H9 (cell line): ENCODE results near the gene SAP30L. TPM values are rescaled to one million over a fixed set of nuclear protein-coding genes. Genes with fewer than 3 reads are reported as not detected.

ENCODE experiments used
- DNase-seq: peaks from one replicate; pipeline ENCODE4 v3.0.0-alpha.2; 2017
- H2AFZ ChIP-seq: one replicate; pipeline ENCODE4 v1.6.1; 2013; ENCODE audit warnings: mild to moderate bottlenecking, low read length, control low read depth, moderate library complexity
- H2AK5ac ChIP-seq: 2 replicates; pipeline ENCODE4 v1.6.1; 2013; ENCODE audit warnings: low read length, control low read depth, mixed read lengths; ENCODE audit not compliant: insufficient read length
- H2BK120ac ChIP-seq: one replicate; pipeline ENCODE4 v1.6.1; 2013; ENCODE audit warnings: low read depth, mild to moderate bottlenecking, low read length, control low read depth, inconsistent platforms; ENCODE audit not compliant: poor library complexity, severe bottlenecking
- H2BK12ac ChIP-seq: 2 replicates; pipeline ENCODE4 v1.6.1; 2013; ENCODE audit warnings: low read length, control low read depth, mixed read lengths, low read depth; ENCODE audit not compliant: insufficient read length
- H2BK15ac ChIP-seq: 2 replicates; pipeline ENCODE4 v1.6.1; 2013; ENCODE audit warnings: low read depth, low read length, control low read depth
- H2BK20ac ChIP-seq: one replicate; pipeline ENCODE4 v1.6.1; 2013; ENCODE audit warnings: low read depth, mild to moderate bottlenecking, low read length, control low read depth, inconsistent platforms; ENCODE audit not compliant: poor library complexity, severe bottlenecking
- H2BK5ac ChIP-seq: 2 replicates; pipeline ENCODE4 v1.6.1; 2013; ENCODE audit warnings: low read length, control low read depth, mixed read lengths; ENCODE audit not compliant: insufficient read length
- H3K14ac ChIP-seq: 2 replicates; pipeline ENCODE4 v1.6.1; 2013; ENCODE audit warnings: low read length, control low read depth; ENCODE audit not compliant: insufficient read depth
- H3K18ac ChIP-seq: 2 replicates; pipeline ENCODE4 v1.6.1; 2013; ENCODE audit warnings: low read depth, mild to moderate bottlenecking, mixed read lengths, low read length, control low read depth; ENCODE audit not compliant: insufficient read length
- H3K23ac ChIP-seq: 2 replicates; pipeline ENCODE4 v1.6.1; 2013; ENCODE audit warnings: low read length, control low read depth, mixed read lengths, low read depth; ENCODE audit not compliant: insufficient read length
- H3K23me2 ChIP-seq: 2 replicates; pipeline ENCODE4 v1.6.1; 2013; ENCODE audit warnings: low read depth, mild to moderate bottlenecking, mixed read lengths, low read length, control low read depth; ENCODE audit not compliant: insufficient read length, poor library complexity, severe bottlenecking
- H3K27ac ChIP-seq: 2 replicates; pipeline ENCODE4 v1.5.1; 2013; ENCODE audit warnings: low read length, control low read depth, mixed read lengths, low read depth; ENCODE audit not compliant: insufficient read length
- H3K27me3 ChIP-seq: 2 replicates; pipeline ENCODE4 v1.6.1; 2013; ENCODE audit warnings: low read length, control low read depth, inconsistent platforms; ENCODE audit not compliant: insufficient read depth
- H3K4ac ChIP-seq: 2 replicates; pipeline ENCODE4 v1.6.1; 2013; ENCODE audit warnings: low read depth, mild to moderate bottlenecking, control low read depth, inconsistent platforms, low read length, moderate library complexity
- H3K4me1 ChIP-seq: 2 replicates; pipeline ENCODE4 v1.6.1; 2013; ENCODE audit warnings: low read length, control low read depth, inconsistent platforms; ENCODE audit not compliant: insufficient read depth
- H3K4me2 ChIP-seq: 2 replicates; pipeline ENCODE4 v1.6.1; 2013; ENCODE audit warnings: low read length, control low read depth, mixed read lengths; ENCODE audit not compliant: insufficient read length, insufficient read depth
- H3K56ac ChIP-seq: 2 replicates; pipeline ENCODE4 v1.6.1; 2013; ENCODE audit warnings: low read depth, mild to moderate bottlenecking, mixed read lengths, low read length, control low read depth; ENCODE audit not compliant: insufficient read length
- H3K79me1 ChIP-seq: 2 replicates; pipeline ENCODE4 v1.6.1; 2013; ENCODE audit warnings: low read depth, mild to moderate bottlenecking, moderate library complexity, low read length, control low read depth, inconsistent platforms; ENCODE audit not compliant: insufficient read depth, poor library complexity, severe bottlenecking
- H3K79me2 ChIP-seq: 2 replicates; pipeline ENCODE4 v1.6.1; 2013; ENCODE audit warnings: low read length, control low read depth, inconsistent platforms; ENCODE audit not compliant: insufficient read depth
- H3K9ac ChIP-seq: 2 replicates; pipeline ENCODE4 v1.6.1; 2013; ENCODE audit warnings: low read length, control low read depth, mixed read lengths; ENCODE audit not compliant: insufficient read length; ENCODE audit errors: extremely low read depth
- H3K9me3 ChIP-seq: one replicate; pipeline ENCODE4 v1.6.1; 2013; ENCODE audit warnings: low read depth, low read length, inconsistent platforms; ENCODE audit not compliant: control insufficient read depth
- H3T11ph ChIP-seq: one replicate; pipeline ENCODE4 v1.6.1; 2013; ENCODE audit warnings: mild to moderate bottlenecking, low read length, control low read depth, inconsistent platforms
- H4K20me1 ChIP-seq: one replicate; pipeline ENCODE4 v1.6.1; 2013; ENCODE audit not compliant: control insufficient read depth, insufficient read length, insufficient read depth
- H4K5ac ChIP-seq: 2 replicates; pipeline ENCODE4 v1.6.1; 2013; ENCODE audit warnings: low read depth, mild to moderate bottlenecking, mixed read lengths, low read length, control low read depth; ENCODE audit not compliant: insufficient read length
- H4K8ac ChIP-seq: replicated peaks from 2 replicates; pipeline ENCODE4 v1.6.1; 2013; ENCODE audit warnings: low read length, control low read depth, mixed read lengths, low read depth; ENCODE audit not compliant: insufficient read length
- H4K91ac ChIP-seq: 2 replicates; pipeline ENCODE4 v1.6.1; 2013; ENCODE audit warnings: low read depth, mild to moderate bottlenecking, moderate library complexity, mixed read lengths, low read length, control low read depth; ENCODE audit not compliant: insufficient read length
- H3K27ac Mint-ChIP-seq, 3 experiments: 2 replicates in 2 of 3; 3 replicates in 1 of 3; pipeline ENCODE4 v1.8.0; 2020 to 2021; ENCODE audit warnings: mixed read lengths in 3 of 3, mild to moderate bottlenecking in 1 of 3, moderate library complexity in 1 of 3
- H3K27me3 Mint-ChIP-seq: 2 replicates; pipeline ENCODE4 v1.8.0; 2021; ENCODE audit warnings: low read depth, mild to moderate bottlenecking, moderate library complexity, mixed read lengths
- H3K36me3 Mint-ChIP-seq, 3 experiments: 2 replicates in 2 of 3; 3 replicates in 1 of 3; pipeline ENCODE4 v1.8.0; 2020 to 2021; ENCODE audit warnings: low read depth in 3 of 3, mixed read lengths in 3 of 3; ENCODE audit not compliant: insufficient read depth in 1 of 3
- H3K4me1 Mint-ChIP-seq, 2 experiments: 2 replicates each; pipeline ENCODE4 v1.8.0; 2020; ENCODE audit warnings: mixed read lengths in 2 of 2
- H3K4me3 Mint-ChIP-seq, 2 experiments: 2 replicates in 1 of 2; 3 replicates in 1 of 2; pipeline ENCODE4 v1.8.0; 2020 to 2021; ENCODE audit warnings: mild to moderate bottlenecking in 2 of 2, mixed read lengths in 2 of 2, moderate library complexity in 1 of 2
- H3K9me3 Mint-ChIP-seq, 2 experiments: 2 replicates in 1 of 2; 3 replicates in 1 of 2; pipeline ENCODE4 v1.8.0; 2020; ENCODE audit warnings: mild to moderate bottlenecking in 2 of 2, mixed read lengths in 2 of 2, moderate library complexity in 1 of 2
- CTCF ChIP-seq: fragments of 200-600 bp; sonication (generic); conservative IDR thresholded peaks from 3 replicates; pipeline ENCODE4 v1.8.0; 2021; ENCODE audit warnings: antibody characterized with exemption, mild to moderate bottlenecking
- WGBS: extraction: QIAGEN DNeasy Blood & Tissue Kit; methylation state at CpG from one replicate; pipeline ENCODE4 v1.1.7; 2013; ENCODE audit warnings: missing lambda C conversion rate, low lambda C conversion rate, mixed read lengths; ENCODE audit not compliant: insufficient read length; ENCODE audit errors: extremely low coverage; 5-methylcytosine and 5-hydroxymethylcytosine counted together
- total RNA-seq: library from RNA; stranded (reverse); gene quantifications from 2 replicates; pipeline ENCODE4 v1.2.1, GENCODE V29; 2021

The SAP30L gene
- total RNA-seq, 1 experiment from 2014 or later: 25.0 TPM

GRCh38 chr5:154400678-154401077 lies 45.1 kb upstream of the SAP30L start:
- Histone ChIP-seq H3K79me2 (no peaks in the 10 kb centered on the region), H3K4me1 (no peaks in the 10 kb centered on the region), H3K23me2 (no peaks in the 10 kb centered on the region), H4K20me1 (no peaks in the 10 kb centered on the region), H3K18ac (no peak overlapping the region), H4K8ac (no peak overlapping the region), H2BK20ac (no peak overlapping the region), H4K91ac (no peak overlapping the region), H3K27me3 (no peaks in the 10 kb centered on the region), H3K4ac (no peak overlapping the region), H3K56ac (no peak overlapping the region), H2AK5ac (no peak overlapping the region), H3K14ac (no peak overlapping the region; the same call in 1 of the 2 replicates), H3K23ac (no peak overlapping the region), H3K9ac (no peak overlapping the region), H2BK15ac (no peak overlapping the region), H2AFZ (no peak overlapping the region), H3K27ac (no peak overlapping the region), H3K9me3 (no peaks in the 10 kb centered on the region), H3K4me2 (no peak overlapping the region), H4K5ac (no peak overlapping the region), H2BK120ac (no peak overlapping the region), H2BK5ac (no peak overlapping the region), H3T11ph (no peak overlapping the region), H2BK12ac (no peak overlapping the region), H3K79me1 (no peaks in the 10 kb centered on the region)
- no CpG with 5 or more reads among the region's 3 CpGs for WGBS
- no peak for DNase-seq
- Mint-ChIP-seq H3K9me3 (no peaks in the 10 kb centered on the region), H3K4me3 (no peak overlapping the region), H3K4me1 (peaks cover 26 to 32% of the 10 kb centered on the region in 2 experiments), H3K27me3 (peaks cover 1% of the 10 kb centered on the region; the same call in 1 of the 2 replicates), H3K27ac (peak overlapping the region in 1 of 3 experiments; percentile 10; a peak in 2 of 7 replicates), H3K36me3 (peaks cover 0 to 8% (median 0%) of the 10 kb centered on the region in 3 experiments; a peak in 2 of 7 replicates)
- TF ChIP-seq CTCF: no peak
